K562 (cell line): ENCODE results near the gene KIAA0513. TPM values are rescaled to one million over a fixed set of nuclear protein-coding genes. Genes with fewer than 3 reads are reported as not detected.

ENCODE experiments used
- ATAC-seq: fragments of 200-7000 bp; cut with Tn5 transposase; 3 replicates; pipeline ENCODE4 v1.9.1; 2020; ENCODE audit warnings: moderate library complexity
- BruUV-seq: library from RNA; stranded (reverse); fragments of 400-500 nt; replicated peaks from 2 replicates; lab custom pipeline; 2021; lab: Mats Ljungman, UMichigan
- CTCF ChIA-PET: fragments of 300-600 bp; formaldehyde crosslinking; extraction: SDS; loops from one replicate; lab custom pipeline; 2021; ENCODE audit warnings: low intra/inter-chr PET ratio; lab: Yijun Ruan, JAX
- POLR2A ChIA-PET: fragments of 300-600, 350-650 bp; sonication (Branson Sonifier 250); formaldehyde crosslinking; extraction: SDS; loops from one replicate; lab custom pipeline; 2021; ENCODE audit warnings: antibody characterized with exemption, inconsistent platforms; lab: Yijun Ruan, JAX
- DNase-seq, 4 experiments: peaks; one replicate each; pipeline versions ENCODE4 v3.0.0 to v3.0.0-alpha.2; 2011 to 2018; ENCODE audit warnings: low spot score in 3 of 4, mixed read lengths in 3 of 4; ENCODE audit errors: extremely low read depth in 1 of 4
- FAIRE-seq: peaks from 2 replicates; lab custom pipeline; 2011; peaks lifted over from hg19 to GRCh38; lab: Jason Lieb, UNC
- H2AFZ ChIP-seq: 2 replicates; pipeline ENCODE4 v1.6.0; 2011; ENCODE audit warnings: low read depth, low read length, control low read depth, inconsistent platforms
- H3K27ac ChIP-seq: fragments of 200-600 bp; 3 replicates; pipeline ENCODE4 v1.8.0; 2011; ENCODE audit warnings: low read depth, mild to moderate bottlenecking, control low read depth, inconsistent platforms, low read length, moderate library complexity, mixed read lengths; ENCODE audit errors: extremely low read depth
- H3K27me3 ChIP-seq, 2 experiments: fragments of 300-600 bp in 1 of 2; 2 replicates in 1 of 2; 3 replicates in 1 of 2; pipeline versions ENCODE4 v1.6.0 to v1.8.0; 2011; ENCODE audit warnings: inconsistent platforms in 2 of 2, low read length in 2 of 2, mild to moderate bottlenecking in 1 of 2, mixed read lengths in 1 of 2, moderate library complexity in 1 of 2; ENCODE audit not compliant: control insufficient read depth in 2 of 2, insufficient read depth in 2 of 2
- H3K36me3 ChIP-seq: fragments of 300-600 bp; 3 replicates; pipeline ENCODE4 v1.8.0; 2011; ENCODE audit warnings: mild to moderate bottlenecking, low read length, inconsistent platforms; ENCODE audit not compliant: control insufficient read depth, insufficient read depth
- H3K4me1 ChIP-seq, 2 experiments: fragments of 200-600 bp in 1 of 2; replicated peaks in 1 of 2; 2 replicates in 1 of 2; 3 replicates in 1 of 2; pipeline versions ENCODE4 v1.5.1 to v1.8.0; 2011; ENCODE audit warnings: inconsistent platforms in 2 of 2, low read length in 2 of 2, mild to moderate bottlenecking in 1 of 2, mixed read lengths in 1 of 2, moderate library complexity in 1 of 2; ENCODE audit not compliant: control insufficient read depth in 2 of 2, insufficient read depth in 2 of 2
- H3K4me2 ChIP-seq: 2 replicates; pipeline ENCODE4 v1.6.1; 2011; ENCODE audit warnings: low read length, control low read depth, inconsistent platforms, mixed read lengths; ENCODE audit not compliant: insufficient read depth
- H3K4me3 ChIP-seq: fragments of 200-600 bp; sonication (generic), shearing (Covaris generic); 2 replicates; pipeline ENCODE4 v1.5.1; 2016; ENCODE audit warnings: control low read depth, inconsistent platforms
- H3K79me2 ChIP-seq: fragments of 200-600 bp; 3 replicates; pipeline ENCODE4 v1.8.0; 2011; ENCODE audit warnings: low read length, inconsistent platforms; ENCODE audit not compliant: control insufficient read depth, insufficient read depth
- H3K9ac ChIP-seq, 2 experiments: 2 replicates each; pipeline versions ENCODE4 v1.6.0 to v1.6.1; 2011; ENCODE audit warnings: low read depth in 2 of 2, low read length in 2 of 2, control low read depth in 1 of 2, inconsistent platforms in 1 of 2, mild to moderate bottlenecking in 1 of 2, mixed read lengths in 1 of 2; ENCODE audit not compliant: insufficient read depth in 1 of 2
- H3K9me1 ChIP-seq: one replicate; pipeline ENCODE4 v1.6.0; 2011; ENCODE audit warnings: inconsistent platforms, mild to moderate bottlenecking, low read length, moderate library complexity; ENCODE audit not compliant: control insufficient read depth, insufficient read depth
- H3K9me3 ChIP-seq: replicated peaks from 2 replicates; pipeline ENCODE4 v1.5.1; 2011; ENCODE audit warnings: low read depth, low read length, inconsistent platforms; ENCODE audit not compliant: control insufficient read depth, insufficient read depth
- H4K20me1 ChIP-seq: replicated peaks from 2 replicates; pipeline ENCODE4 v1.6.1; 2011; ENCODE audit warnings: low read length, inconsistent platforms, mixed read lengths; ENCODE audit not compliant: control insufficient read depth, insufficient read depth
- FOXK2 ChIP-seq, 2 experiments: fragments of 450-650 bp; IDR thresholded peaks in 1 of 2; conservative IDR thresholded peaks in 1 of 2; 2 replicates each; pipeline ENCODE4 v1.6.1; 2016; ENCODE audit warnings: low read depth in 2 of 2, mild to moderate bottlenecking in 1 of 2
- SMAD3 ChIP-seq: fragments of 450-650 bp; formaldehyde crosslinking; conservative IDR thresholded peaks from 2 replicates; pipeline ENCODE4 v1.4.0; 2020; ENCODE audit warnings: mild to moderate bottlenecking
- TCF3 ChIP-seq: sonication (generic); formaldehyde crosslinking; IDR thresholded peaks from 2 replicates; pipeline ENCODE4 v1.4.0; 2020; ENCODE audit warnings: mild to moderate bottlenecking, missing genetic modification reagents
- XRCC3 ChIP-seq: fragments of 450-650 bp; IDR thresholded peaks from 2 replicates; pipeline ENCODE4 v1.6.1; 2017; ENCODE audit warnings: mild to moderate bottlenecking, moderate library complexity
- ZHX1 ChIP-seq: fragments of 150-350 bp; conservative IDR thresholded peaks from 2 replicates; pipeline ENCODE4 v1.6.1; 2014; ENCODE audit warnings: low read length
- ZNF324 ChIP-seq: fragments of 250-450 bp; sonication (Bioruptor Pico); IDR thresholded peaks from 2 replicates; pipeline ENCODE4 v1.4.0; 2020; ENCODE audit warnings: mild to moderate bottlenecking
- ZNF589 ChIP-seq: fragments of 200-800 bp; sonication (Bioruptor generic); IDR thresholded peaks from 2 replicates; pipeline ENCODE4 v1.6.1; 2016; ENCODE audit warnings: low read depth, missing genetic modification characterization, missing compliant biosample characterization
- ZNF668 ChIP-seq: fragments of 250-450 bp; sonication (Bioruptor Pico); IDR thresholded peaks from 2 replicates; pipeline ENCODE4 v1.8.0; 2022; ENCODE audit warnings: mild to moderate bottlenecking, inconsistent platforms
- WGBS: fragments of 100-300 bp; shearing (Covaris generic); methylation state at CpG from one replicate; pipeline ENCODE4 v1.1.6; 2016; ENCODE audit warnings: low coverage, mixed read lengths; ENCODE audit not compliant: insufficient coverage; ENCODE audit errors: missing lambda C conversion rate; 5-methylcytosine and 5-hydroxymethylcytosine counted together
- in situ Hi-C: fragments of 300-500 bp; cut with MboI; formaldehyde crosslinking; loops from 4 replicates; pipeline ENCODE4 v1.15.0; 2018; ENCODE audit warnings: inconsistent platforms, mixed read lengths
- intact Hi-C: fragments of 100-400 bp; cut with micrococcal nuclease; formaldehyde crosslinking; loops from 2 replicates; pipeline ENCODE4 v1.14.2; 2022
- polyA plus RNA-seq, 8 experiments: library from polyadenylated mRNA; depleted of rRNA in 4 of 8; stranded (reverse) in 5 of 8; unstranded in 3 of 8; fragments of >200 nt; fragmentation: Nextera tagmentation in 2 of 8; fragmentation: Illumina TruSeq in 1 of 8; extraction: Ambion mirVana in 2 of 8; extraction: Trizol in 1 of 8; gene quantifications; 2 replicates each; pipeline versions ENCODE4 v1.2.1 to v1.2.3, GENCODE V29; 2011 to 2014; ENCODE audit warnings: inconsistent platforms in 1 of 8, missing spikeins in 1 of 8
- total RNA-seq, 7 experiments: library from RNA; depleted of rRNA in 6 of 7; stranded (reverse); fragments of >200 nt in 6 of 7; fragmentation: Illumina TruSeq in 2 of 7; extraction: Trizol in 2 of 7; gene quantifications; 2 replicates each; pipeline versions ENCODE4 v1.2.1 to v1.2.3, GENCODE V29; 2011 to 2021; ENCODE audit warnings: low replicate concordance in 1 of 7
- TF ChIP-seq, protein P1 (sequence below), 2 experiments: IDR thresholded peaks; 2 replicates each; pipeline ENCODE4 v1.6.1; 2012; ENCODE audit warnings: improper control_type of control experiment in 2 of 2, low read depth in 2 of 2, low read length in 2 of 2, borderline replicate concordance in 1 of 2
- TF ChIP-seq, protein P2 (sequence below): IDR thresholded peaks from 2 replicates; pipeline ENCODE4 v1.6.1; 2014; ENCODE audit warnings: antibody characterized with exemption

The KIAA0513 gene
- total and polyA plus RNA-seq, 9 of the 15 experiments (the other 6 are each of a cell fraction or from before 2014, with no cell fraction given), result 0.18 to 13.7 (median 10.2) TPM

GRCh38 chr16:85087899-85088569 is 60.4 kb downstream of the KIAA0513 start:
- Histone ChIP-seq H3K9ac (peak overlapping the region in 1 of 2 experiments; percentile 29; a peak in 1 of 4 replicates), H3K9me3 (no peaks in the 10 kb centered on the region), H3K9me1 (no peaks in the 10 kb centered on the region), H3K79me2 (no peaks in the 10 kb centered on the region), H2AFZ (no peak overlapping the region), H3K4me2 (no peak overlapping the region), H4K20me1 (no peaks in the 10 kb centered on the region; the same call in 1 of the 2 replicates), H3K27ac (no peak overlapping the region), H3K36me3 (peaks cover 5% of the 10 kb centered on the region; the same call in 1 of the 3 replicates), H3K4me3 (no peak overlapping the region), H3K27me3 (peaks cover 2 to 6% of the 10 kb centered on the region in 2 experiments; a peak in 1 of 5 replicates), H3K4me1 (peaks cover 9 to 55% of the 10 kb centered on the region in 2 experiments; a peak in 3 of 5 replicates)
- WGBS, result 75% methylated on average over 21 of the region's 21 CpGs
- DNase-seq (no peak), FAIRE-seq (no peak), ATAC-seq (no peak)
- ChIA-PET CTCF (interaction anchor here (2.1 kb wide), 1 partner anchor 163 kb away, joined by 11 read pairs; no protein-coding TSS in a partner anchor), POLR2A (interaction anchor here (0.6 to 1.9 kb wide), 2 partner anchors 77 to 333 kb away, joined by 3 to 5 read pairs; partner anchors contain the start of gene ZDHHC7)
- no TSS peak for BruUV-seq
- in situ Hi-C loops, result no loop called here
- TF ChIP-seq ZNF324 (CRISPR knock-in tag) (no peak), SMAD3 (CRISPR knock-in tag) (no peak), TCF3 (CRISPR knock-in tag) (no peak), ZHX1 (no peak), ZNF589 (CRISPR knock-in tag) (no peak), FOXK2 (conservative IDR thresholded peaks at IDR 0.05 in 1 of 2, IDR thresholded peaks at IDR 0.05 in 1 of 2; ENCODE audit: low read depth in 2 of 2) (no peak), XRCC3 (no peak), ZNF668 (CRISPR knock-in tag) (no peak)
- TF ChIP-seq, protein P1, sequence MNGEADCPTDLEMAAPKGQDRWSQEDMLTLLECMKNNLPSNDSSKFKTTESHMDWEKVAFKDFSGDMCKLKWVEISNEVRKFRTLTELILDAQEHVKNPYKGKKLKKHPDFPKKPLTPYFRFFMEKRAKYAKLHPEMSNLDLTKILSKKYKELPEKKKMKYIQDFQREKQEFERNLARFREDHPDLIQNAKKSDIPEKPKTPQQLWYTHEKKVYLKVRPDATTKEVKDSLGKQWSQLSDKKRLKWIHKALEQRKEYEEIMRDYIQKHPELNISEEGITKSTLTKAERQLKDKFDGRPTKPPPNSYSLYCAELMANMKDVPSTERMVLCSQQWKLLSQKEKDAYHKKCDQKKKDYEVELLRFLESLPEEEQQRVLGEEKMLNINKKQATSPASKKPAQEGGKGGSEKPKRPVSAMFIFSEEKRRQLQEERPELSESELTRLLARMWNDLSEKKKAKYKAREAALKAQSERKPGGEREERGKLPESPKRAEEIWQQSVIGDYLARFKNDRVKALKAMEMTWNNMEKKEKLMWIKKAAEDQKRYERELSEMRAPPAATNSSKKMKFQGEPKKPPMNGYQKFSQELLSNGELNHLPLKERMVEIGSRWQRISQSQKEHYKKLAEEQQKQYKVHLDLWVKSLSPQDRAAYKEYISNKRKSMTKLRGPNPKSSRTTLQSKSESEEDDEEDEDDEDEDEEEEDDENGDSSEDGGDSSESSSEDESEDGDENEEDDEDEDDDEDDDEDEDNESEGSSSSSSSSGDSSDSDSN (IDR thresholded peaks at IDR 0.05; ENCODE audit: borderline replicate concordance in 1 of 2, low read depth in 2 of 2, low read length in 2 of 2), result no peak
- TF ChIP-seq, protein P2, sequence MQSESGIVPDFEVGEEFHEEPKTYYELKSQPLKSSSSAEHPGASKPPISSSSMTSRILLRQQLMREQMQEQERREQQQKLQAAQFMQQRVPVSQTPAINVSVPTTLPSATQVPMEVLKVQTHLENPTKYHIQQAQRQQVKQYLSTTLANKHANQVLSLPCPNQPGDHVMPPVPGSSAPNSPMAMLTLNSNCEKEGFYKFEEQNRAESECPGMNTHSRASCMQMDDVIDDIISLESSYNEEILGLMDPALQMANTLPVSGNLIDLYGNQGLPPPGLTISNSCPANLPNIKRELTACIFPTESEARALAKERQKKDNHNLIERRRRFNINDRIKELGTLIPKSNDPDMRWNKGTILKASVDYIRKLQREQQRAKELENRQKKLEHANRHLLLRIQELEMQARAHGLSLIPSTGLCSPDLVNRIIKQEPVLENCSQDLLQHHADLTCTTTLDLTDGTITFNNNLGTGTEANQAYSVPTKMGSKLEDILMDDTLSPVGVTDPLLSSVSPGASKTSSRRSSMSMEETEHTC, result no peak
- intact Hi-C loops, result loop anchor here (2.0 to 10.0 kb wide), 4 partner anchors 61 to 463 kb away; partner anchors contain the start of gene KIAA0513
